Liver (tissue), 9 donors: ENCODE measurements around the gene HAUS8. TPM values are rescaled to one million over a fixed set of nuclear protein-coding genes. Genes with fewer than 3 reads are reported as not detected.

Experiments
- DNase-seq: peaks from one replicate; pipeline ENCODE4 v3.0.0-alpha.2; 2017; ENCODE audit warnings: low spot score
- H3K27ac ChIP-seq, 2 donors: one replicate each; pipeline ENCODE4 v1.7.0; 2013; ENCODE audit warnings: inconsistent platforms in 2 of 2, low read length in 2 of 2, control low read depth in 1 of 2, low read depth in 1 of 2, mild to moderate bottlenecking in 1 of 2
- H3K27me3 ChIP-seq, 4 donors: one replicate each; pipeline versions ENCODE4 v1.6.1 to v1.7.0; 2013; ENCODE audit warnings: low read length in 3 of 4, inconsistent platforms in 1 of 4, mild to moderate bottlenecking in 1 of 4, moderate library complexity in 1 of 4; ENCODE audit not compliant: control insufficient read depth in 4 of 4, insufficient read depth in 4 of 4
- H3K36me3 ChIP-seq, 4 donors: one replicate each; pipeline versions ENCODE4 v1.6.1 to v1.7.0; 2013; ENCODE audit warnings: low read length in 3 of 4, mild to moderate bottlenecking in 3 of 4, low read depth in 1 of 4, moderate library complexity in 1 of 4; ENCODE audit not compliant: control insufficient read depth in 4 of 4, insufficient read depth in 3 of 4
- H3K4me1 ChIP-seq, 4 donors: one replicate each; pipeline versions ENCODE4 v1.6.1 to v1.7.0; 2013; ENCODE audit warnings: low read length in 3 of 4, mild to moderate bottlenecking in 3 of 4, moderate library complexity in 1 of 4; ENCODE audit not compliant: control insufficient read depth in 4 of 4, insufficient read depth in 4 of 4
- H3K4me3 ChIP-seq, 3 donors: one replicate each; pipeline versions ENCODE4 v1.6.1 to v1.7.0; 2013; ENCODE audit warnings: low read length in 3 of 3, control low read depth in 1 of 3, low read depth in 1 of 3, mild to moderate bottlenecking in 1 of 3
- H3K9ac ChIP-seq, 2 donors: one replicate each; pipeline ENCODE4 v1.7.0; 2013; ENCODE audit warnings: low read length in 2 of 2, mild to moderate bottlenecking in 2 of 2, moderate library complexity in 2 of 2, control low read depth in 1 of 2, low read depth in 1 of 2
- H3K9me3 ChIP-seq, 4 donors: one replicate each; pipeline versions ENCODE4 v1.6.1 to v1.7.0; 2013; ENCODE audit warnings: low read length in 3 of 4; ENCODE audit not compliant: control insufficient read depth in 4 of 4
- ATF3 ChIP-seq: IDR thresholded peaks from 2 replicates; pipeline ENCODE4 v1.6.1; 2016; ENCODE audit warnings: antibody characterized with exemption
- CTCF ChIP-seq: fragments of 150-350 bp; IDR thresholded peaks from 2 replicates; pipeline ENCODE4 v1.5.1; 2017; ENCODE audit warnings: improper control_type of control experiment, low read depth, low read length; ENCODE audit not compliant: missing input control
- EGR1 ChIP-seq, 2 donors: IDR thresholded peaks; 2 replicates each; pipeline ENCODE4 v1.6.1; 2016 to 2018; ENCODE audit warnings: antibody characterized with exemption in 2 of 2, low read depth in 2 of 2
- FOXA1 ChIP-seq: IDR thresholded peaks from 2 replicates; pipeline ENCODE4 v1.6.1; 2016; ENCODE audit warnings: antibody characterized with exemption
- FOXA2 ChIP-seq: IDR thresholded peaks from 2 replicates; pipeline ENCODE4 v1.6.1; 2016; ENCODE audit warnings: antibody characterized with exemption
- GABPA ChIP-seq, 2 donors: IDR thresholded peaks in 1 of 2; conservative IDR thresholded peaks in 1 of 2; 2 replicates each; pipeline ENCODE4 v1.6.1; 2016; ENCODE audit warnings: antibody characterized with exemption in 2 of 2, mild to moderate bottlenecking in 1 of 2, moderate library complexity in 1 of 2
- HNF4A ChIP-seq, 2 donors: conservative IDR thresholded peaks; 2 replicates each; pipeline ENCODE4 v1.6.1; 2016; ENCODE audit warnings: antibody characterized with exemption in 2 of 2, mild to moderate bottlenecking in 2 of 2
- HNF4G ChIP-seq: IDR thresholded peaks from 2 replicates; pipeline ENCODE4 v1.6.1; 2016; ENCODE audit warnings: antibody characterized with exemption
- JUND ChIP-seq, 2 donors: IDR thresholded peaks; 2 replicates each; pipeline ENCODE4 v1.6.1; 2016; ENCODE audit warnings: antibody characterized with exemption in 2 of 2
- NR2F2 ChIP-seq: IDR thresholded peaks from 2 replicates; pipeline ENCODE4 v1.6.1; 2016; ENCODE audit warnings: antibody characterized with exemption
- RAD21 ChIP-seq, 2 donors: IDR thresholded peaks; 2 replicates each; pipeline ENCODE4 v1.6.1; 2016; ENCODE audit warnings: antibody characterized with exemption in 2 of 2, mild to moderate bottlenecking in 2 of 2
- REST ChIP-seq: IDR thresholded peaks from 2 replicates; pipeline ENCODE4 v1.6.1; 2016; ENCODE audit warnings: antibody characterized with exemption, mild to moderate bottlenecking
- RXRA ChIP-seq, 2 donors: IDR thresholded peaks; 2 replicates each; pipeline ENCODE4 v1.6.1; 2017 to 2018; ENCODE audit warnings: antibody characterized with exemption in 2 of 2, mild to moderate bottlenecking in 1 of 2
- SP1 ChIP-seq: IDR thresholded peaks from 2 replicates; pipeline ENCODE4 v1.6.1; 2018; ENCODE audit warnings: antibody characterized with exemption, mild to moderate bottlenecking
- TAF1 ChIP-seq: conservative IDR thresholded peaks from 2 replicates; pipeline ENCODE4 v1.6.1; 2016; ENCODE audit warnings: antibody characterized with exemption, mild to moderate bottlenecking
- YY1 ChIP-seq: IDR thresholded peaks from 2 replicates; pipeline ENCODE4 v1.6.1; 2016; ENCODE audit warnings: antibody characterized with exemption, mild to moderate bottlenecking
- WGBS: extraction: QIAGEN DNeasy Blood & Tissue Kit; methylation state at CpG from one replicate; pipeline ENCODE4 v1.1.7; 2013; 5-methylcytosine and 5-hydroxymethylcytosine counted together
- polyA plus RNA-seq, 2 donors: library from polyadenylated mRNA; stranded (reverse) in 1 of 2; unstranded in 1 of 2; fragments of 200-250 nt in 1 of 2; fragments of >200 nt in 1 of 2; fragmentation: Nextera tagmentation in 1 of 2; extraction: Ambion mirVana in 1 of 2; gene quantifications; one replicate each; pipeline versions ENCODE4 v1.2.1 to v1.2.3, GENCODE V29; 2013 to 2015
- total RNA-seq, 2 donors: library from RNA; depleted of rRNA; stranded (reverse); fragments of >200 nt; gene quantifications; one replicate each; pipeline ENCODE4 v1.2.3, GENCODE V29; 2014
- TF ChIP-seq, protein P1 (sequence below): IDR thresholded peaks from 2 replicates; pipeline ENCODE4 v1.6.1; 2016; ENCODE audit warnings: antibody characterized with exemption
- TF ChIP-seq, protein P2 (sequence below): IDR thresholded peaks from 2 replicates; pipeline ENCODE4 v1.6.1; 2016; ENCODE audit warnings: antibody characterized with exemption
- donor health status: healthy.
- donor health status: healthy.
- donor health status: healthy.
- donor health status: healthy.
- donor health status: healthy.

HAUS8 gene
- total and polyA plus RNA-seq, 4 donors: 3.3 to 5.7 (median 3.8) TPM

GRCh38 chr19:17005000-17005399 is 70.3 kb downstream of the HAUS8 start:
- Histone ChIP-seq H3K27ac (no peak overlapping the region), H3K27me3 (peaks cover 0 to 4% (median 0%) of the 10 kb centered on the region in 4 donors), H3K4me1 (no peaks in the 10 kb centered on the region), H3K9ac (no peak overlapping the region), H3K9me3 (no peaks in the 10 kb centered on the region), H3K4me3 (no peak overlapping the region), H3K36me3 (no peaks in the 10 kb centered on the region)
- 69% methylated on average over 3 of the region's 3 CpGs for WGBS
- no peak for DNase-seq
- no peak for TF ChIP-seq TAF1

- H3K9me3 ChIP-seq: no peaks in the 10 kb centered on the region
- peaks cover 0 to 4% (median 0%) of the 10 kb centered on the region in 4 donors for H3K27me3 ChIP-seq
- no peak overlapping the region for H3K9ac ChIP-seq
- no peak overlapping the region for H3K4me3 ChIP-seq
- WGBS: 84% methylated on average over 15 of the region's 15 CpGs
- TF ChIP-seq, protein P1, sequence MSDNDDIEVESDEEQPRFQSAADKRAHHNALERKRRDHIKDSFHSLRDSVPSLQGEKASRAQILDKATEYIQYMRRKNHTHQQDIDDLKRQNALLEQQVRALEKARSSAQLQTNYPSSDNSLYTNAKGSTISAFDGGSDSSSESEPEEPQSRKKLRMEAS: no peak
- TF ChIP-seq GABPA (IDR thresholded peaks at IDR 0.05 in 1 of 2, conservative IDR thresholded peaks at IDR 0.05 in 1 of 2) (no peak), CTCF (no peak), RAD21 (IDR thresholded peaks at IDR 0.05) (no peak), TAF1 (no peak)
- TF ChIP-seq, protein P2, sequence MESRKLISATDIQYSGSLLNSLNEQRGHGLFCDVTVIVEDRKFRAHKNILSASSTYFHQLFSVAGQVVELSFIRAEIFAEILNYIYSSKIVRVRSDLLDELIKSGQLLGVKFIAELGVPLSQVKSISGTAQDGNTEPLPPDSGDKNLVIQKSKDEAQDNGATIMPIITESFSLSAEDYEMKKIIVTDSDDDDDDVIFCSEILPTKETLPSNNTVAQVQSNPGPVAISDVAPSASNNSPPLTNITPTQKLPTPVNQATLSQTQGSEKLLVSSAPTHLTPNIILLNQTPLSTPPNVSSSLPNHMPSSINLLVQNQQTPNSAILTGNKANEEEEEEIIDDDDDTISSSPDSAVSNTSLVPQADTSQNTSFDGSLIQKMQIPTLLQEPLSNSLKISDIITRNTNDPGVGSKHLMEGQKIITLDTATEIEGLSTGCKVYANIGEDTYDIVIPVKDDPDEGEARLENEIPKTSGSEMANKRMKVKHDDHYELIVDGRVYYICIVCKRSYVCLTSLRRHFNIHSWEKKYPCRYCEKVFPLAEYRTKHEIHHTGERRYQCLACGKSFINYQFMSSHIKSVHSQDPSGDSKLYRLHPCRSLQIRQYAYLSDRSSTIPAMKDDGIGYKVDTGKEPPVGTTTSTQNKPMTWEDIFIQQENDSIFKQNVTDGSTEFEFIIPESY: no peak
- H3K4me1 ChIP-seq: no peaks in the 10 kb centered on the region
- H3K36me3 ChIP-seq: no peaks in the 10 kb centered on the region
- no peak overlapping the region for H3K27ac ChIP-seq
- no peak for DNase-seq
Observed at GRCh38 chr19:17004386-17004785, 70.9 kb downstream of the HAUS8 start.

GRCh38 chr19:17002455-17002854 is 72.8 kb downstream of the HAUS8 start:
- Histone ChIP-seq H3K27me3 (peaks cover 0 to 4% (median 0%) of the 10 kb centered on the region in 4 donors), H3K36me3 (peaks cover 0 to 2% (median 0%) of the 10 kb centered on the region in 4 donors), H3K4me3 (no peak overlapping the region), H3K27ac (no peak overlapping the region), H3K4me1 (no peaks in the 10 kb centered on the region), H3K9ac (no peak overlapping the region), H3K9me3 (peaks cover 2 to 7% (median 4%) of the 10 kb centered on the region in 4 donors)
- no peak for DNase-seq
- WGBS: 60% methylated on average over 7 of the region's 7 CpGs
- TF ChIP-seq TAF1 (no peak), HNF4G (no peak), ATF3 (no peak), RXRA (IDR thresholded peaks at IDR 0.05) (no peak), GABPA (IDR thresholded peaks at IDR 0.05 in 1 of 2, conservative IDR thresholded peaks at IDR 0.05 in 1 of 2) (no peak), RAD21 (IDR thresholded peaks at IDR 0.05) (no peak), FOXA1 (no peak), YY1 (no peak), HNF4A (conservative IDR thresholded peaks at IDR 0.05) (no peak), CTCF (no peak), EGR1 (IDR thresholded peaks at IDR 0.05; ENCODE audit: low read depth in 2 of 2) (no peak), JUND (IDR thresholded peaks at IDR 0.05) (no peak), SP1 (no peak), NR2F2 (no peak), FOXA2 (no peak), REST (no peak)
- TF ChIP-seq, protein P1: no peak
